ENCODE results near the gene PDCD4. TPM values are rescaled to one million over a fixed set of nuclear protein-coding genes. Genes with fewer than 3 reads are reported as not detected.

PDCD4 gene
- total RNA-seq, 1 experiment from 2014 or later = 32.7 TPM

DNA sequence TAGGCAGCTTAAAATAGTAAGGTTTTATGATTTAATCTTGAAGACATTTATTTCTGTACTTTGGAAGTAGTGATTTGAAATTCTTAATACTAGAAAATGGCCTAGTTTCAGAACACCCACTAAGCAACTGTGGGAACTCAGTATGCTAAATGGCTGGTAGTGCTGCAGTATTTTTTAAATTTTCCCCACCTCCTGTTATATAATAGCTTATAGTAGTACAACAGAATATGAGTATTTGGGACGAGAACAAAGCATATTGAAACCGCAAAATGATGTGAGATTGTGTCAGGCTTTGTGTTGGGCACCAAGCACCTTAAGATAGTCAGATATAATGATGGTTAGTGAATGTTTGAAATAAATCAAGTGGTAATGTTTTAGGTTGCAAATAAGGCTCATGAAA, 55.7 kb downstream of the PDCD4 start (continued):
- TF ChIP-seq IRF2 (CRISPR knock-in tag; IDR thresholded peaks at IDR 0.05; ENCODE audit: borderline replicate concordance, low read depth) (no peak), NFE2L1 (CRISPR knock-in tag; IDR thresholded peaks at IDR 0.05) (no peak), ZNF219 (CRISPR knock-in tag; IDR thresholded peaks at IDR 0.05; ENCODE audit: borderline replicate concordance) (no peak), CDX4 (CRISPR knock-in tag; IDR thresholded peaks at IDR 0.05; ENCODE audit: borderline replicate concordance) (no peak), ZNF423 (CRISPR knock-in tag; IDR thresholded peaks at IDR 0.05) (no peak), SMAD4 (CRISPR knock-in tag; IDR thresholded peaks at IDR 0.05) (no peak), TP53 (CRISPR knock-in tag; IDR thresholded peaks at IDR 0.05) (no peak)

DNA sequence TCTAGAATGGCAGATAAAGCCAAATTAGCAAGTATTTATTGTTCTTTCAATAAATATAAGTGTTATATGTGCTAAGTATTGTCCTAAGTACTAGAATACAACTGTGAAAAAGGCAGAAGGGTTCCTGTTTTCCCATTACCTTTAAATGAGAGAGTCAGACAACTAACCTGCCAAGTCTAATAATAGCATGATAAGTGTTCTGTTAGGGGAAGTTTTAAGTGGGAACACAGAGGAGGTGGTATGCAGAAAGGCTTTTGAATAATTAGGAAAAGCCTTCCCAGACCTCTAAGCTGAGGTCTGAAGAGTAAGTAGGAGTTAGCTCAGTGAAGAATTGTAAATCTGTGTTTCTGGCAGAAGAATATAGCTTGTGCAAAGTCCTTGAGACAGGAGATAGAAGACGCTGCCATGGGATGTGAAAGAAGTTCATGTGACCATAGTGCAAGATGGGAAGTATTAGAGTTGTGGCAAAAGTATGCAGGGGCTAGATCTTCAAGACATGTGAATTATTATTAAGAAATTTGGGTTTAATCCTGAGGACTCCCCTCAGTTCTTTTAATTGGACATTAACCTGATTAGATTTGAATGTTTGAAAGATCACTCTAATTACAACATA, 60.1 kb downstream of the PDCD4 start:
- no peak for TF ChIP-seq SP1 (CRISPR knock-in tag; conservative IDR thresholded peaks at IDR 0.05)
- TF ChIP-seq CREM (CRISPR knock-in tag; IDR thresholded peaks at IDR 0.05) = no peak
- TF ChIP-seq IRF2 (CRISPR knock-in tag; IDR thresholded peaks at IDR 0.05; ENCODE audit: borderline replicate concordance, low read depth) = no peak
- TF ChIP-seq, protein P1, sequence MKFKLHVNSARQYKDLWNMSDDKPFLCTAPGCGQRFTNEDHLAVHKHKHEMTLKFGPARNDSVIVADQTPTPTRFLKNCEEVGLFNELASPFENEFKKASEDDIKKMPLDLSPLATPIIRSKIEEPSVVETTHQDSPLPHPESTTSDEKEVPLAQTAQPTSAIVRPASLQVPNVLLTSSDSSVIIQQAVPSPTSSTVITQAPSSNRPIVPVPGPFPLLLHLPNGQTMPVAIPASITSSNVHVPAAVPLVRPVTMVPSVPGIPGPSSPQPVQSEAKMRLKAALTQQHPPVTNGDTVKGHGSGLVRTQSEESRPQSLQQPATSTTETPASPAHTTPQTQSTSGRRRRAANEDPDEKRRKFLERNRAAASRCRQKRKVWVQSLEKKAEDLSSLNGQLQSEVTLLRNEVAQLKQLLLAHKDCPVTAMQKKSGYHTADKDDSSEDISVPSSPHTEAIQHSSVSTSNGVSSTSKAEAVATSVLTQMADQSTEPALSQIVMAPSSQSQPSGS (CRISPR knock-in tag; IDR thresholded peaks at IDR 0.05; ENCODE audit: borderline replicate concordance, low read depth) = no peak
- TF ChIP-seq ZBTB21 (CRISPR knock-in tag; IDR thresholded peaks at IDR 0.05; ENCODE audit: borderline replicate concordance) = no peak
- TF ChIP-seq USF1 (CRISPR knock-in tag; IDR thresholded peaks at IDR 0.05) = no peak
- no peak for TF ChIP-seq ETV6 (CRISPR knock-in tag; IDR thresholded peaks at IDR 0.05)
- TF ChIP-seq TEAD1 (CRISPR knock-in tag; IDR thresholded peaks at IDR 0.05) = no peak
- TF ChIP-seq CTCF (IDR thresholded peaks at IDR 0.05) = no peak
- TF ChIP-seq, protein P2, sequence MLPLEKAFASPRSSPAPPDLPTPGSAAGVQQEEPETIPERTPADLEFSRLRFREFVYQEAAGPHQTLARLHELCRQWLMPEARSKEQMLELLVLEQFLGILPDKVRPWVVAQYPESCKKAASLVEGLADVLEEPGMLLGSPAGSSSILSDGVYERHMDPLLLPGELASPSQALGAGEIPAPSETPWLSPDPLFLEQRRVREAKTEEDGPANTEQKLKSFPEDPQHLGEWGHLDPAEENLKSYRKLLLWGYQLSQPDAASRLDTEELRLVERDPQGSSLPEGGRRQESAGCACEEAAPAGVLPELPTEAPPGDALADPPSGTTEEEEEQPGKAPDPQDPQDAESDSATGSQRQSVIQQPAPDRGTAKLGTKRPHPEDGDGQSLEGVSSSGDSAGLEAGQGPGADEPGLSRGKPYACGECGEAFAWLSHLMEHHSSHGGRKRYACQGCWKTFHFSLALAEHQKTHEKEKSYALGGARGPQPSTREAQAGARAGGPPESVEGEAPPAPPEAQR (CRISPR knock-in tag; IDR thresholded peaks at IDR 0.05) = no peak
- TF ChIP-seq, protein P3, sequence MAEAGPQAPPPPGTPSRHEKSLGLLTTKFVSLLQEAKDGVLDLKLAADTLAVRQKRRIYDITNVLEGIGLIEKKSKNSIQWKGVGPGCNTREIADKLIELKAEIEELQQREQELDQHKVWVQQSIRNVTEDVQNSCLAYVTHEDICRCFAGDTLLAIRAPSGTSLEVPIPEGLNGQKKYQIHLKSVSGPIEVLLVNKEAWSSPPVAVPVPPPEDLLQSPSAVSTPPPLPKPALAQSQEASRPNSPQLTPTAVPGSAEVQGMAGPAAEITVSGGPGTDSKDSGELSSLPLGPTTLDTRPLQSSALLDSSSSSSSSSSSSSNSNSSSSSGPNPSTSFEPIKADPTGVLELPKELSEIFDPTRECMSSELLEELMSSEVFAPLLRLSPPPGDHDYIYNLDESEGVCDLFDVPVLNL (CRISPR knock-in tag; IDR thresholded peaks at IDR 0.05; ENCODE audit: borderline replicate concordance, low read depth) = no peak
- Mint-ChIP-seq H3K36me3 (no peaks in the 10 kb centered on the region), H3K9me3 (no peaks in the 10 kb centered on the region; the same call in 1 of the 2 replicates), H3K27ac (no peak overlapping the region), H3K27me3 (ENCODE audit: low read depth) (no peaks in the 10 kb centered on the region), H3K4me3 (no peak overlapping the region), H3K4me1 (peaks cover 5% of the 10 kb centered on the region; the same call in 1 of the 2 replicates)
- DNase-seq (ENCODE audit: low spot score) (no peak), ATAC-seq (peak; percentile 32)
- POLR2A ChIA-PET = interaction anchor here (1.2 kb wide), 1 partner anchor 13 kb away, joined by 3 read pairs; the partner anchor contains the start of gene BBIP1
- CTCF ChIA-PET = no interaction called here

All from WTC11 (cell line).